DMS53 treated with DMSO at 0.1 percent for 48 hours (cell line): Measurements from ENCODE around the gene TATDN2.
"Not testable (repeated sequence)": the region's sequence is repeated elsewhere in the genome, so short reads cannot be mapped to it uniquely, and the experiment has no call there.

Experiments
- DNase-seq: peaks from one replicate; lab custom pipeline; 2025; ENCODE audit not compliant: unreplicated experiment; lab: John Stamatoyannopoulos, UW

TATDN2 gene

DNA sequence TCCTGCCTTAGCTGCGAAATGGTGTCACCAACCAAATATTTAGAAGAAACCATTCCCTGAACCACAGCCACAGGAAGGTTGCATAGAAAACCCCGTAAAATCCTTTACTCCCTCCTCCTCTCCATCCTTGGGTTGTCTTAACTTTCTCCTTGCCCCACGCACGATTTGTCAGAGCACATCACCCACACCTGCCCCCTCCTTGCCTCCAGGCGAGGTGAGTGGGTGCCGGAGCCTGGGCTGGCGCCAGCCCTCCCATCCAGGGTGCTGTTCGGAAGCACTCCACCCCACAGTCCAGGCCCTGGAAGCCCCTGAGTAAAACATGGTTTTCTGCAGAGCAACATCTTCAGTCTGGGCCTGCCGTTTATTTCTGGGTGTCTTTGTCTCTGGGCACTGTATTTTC lies 40.8 kb downstream of the TATDN2 start:
- DNase-seq, result no peak

- DNase-seq, result no peak
Observed at GRCh38 chr3:10289787-10290355, 41.6 kb downstream of the TATDN2 start.

DNA sequence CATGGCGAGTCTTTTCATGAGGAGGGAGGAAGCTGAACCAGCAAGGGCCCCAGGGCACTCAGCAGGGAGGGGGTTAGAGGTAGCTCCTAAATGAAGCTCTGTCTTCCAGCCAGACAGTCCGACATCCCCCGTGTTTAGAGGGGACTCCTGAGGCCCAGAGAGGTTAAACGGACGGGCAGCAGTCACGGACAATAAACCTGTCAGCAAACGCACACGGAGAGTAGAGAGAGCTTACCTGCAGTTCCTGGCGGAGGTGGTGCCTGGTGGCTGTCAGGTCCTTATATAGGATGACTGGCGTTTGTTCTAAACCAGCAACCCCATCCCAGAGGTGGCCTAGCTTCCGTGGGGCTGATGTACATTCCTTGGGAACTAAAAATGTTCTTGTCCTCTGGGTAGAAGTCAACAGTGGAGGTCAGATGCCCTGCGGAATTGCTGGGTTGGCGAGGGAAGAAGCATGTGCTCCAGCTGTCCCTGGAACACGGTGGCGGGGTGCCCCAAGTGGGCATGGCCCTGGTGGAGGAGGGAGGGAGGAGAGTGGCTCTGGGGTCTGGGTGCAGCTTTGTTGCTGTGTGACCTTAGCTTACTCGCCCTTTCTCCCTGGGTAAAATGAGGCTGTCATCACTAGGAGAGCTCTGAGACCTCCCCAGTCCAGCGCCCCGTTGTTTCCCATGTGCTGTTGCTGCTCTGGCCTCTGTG lies 42.4 kb downstream of the TATDN2 start:
- no peak for DNase-seq

DNA sequence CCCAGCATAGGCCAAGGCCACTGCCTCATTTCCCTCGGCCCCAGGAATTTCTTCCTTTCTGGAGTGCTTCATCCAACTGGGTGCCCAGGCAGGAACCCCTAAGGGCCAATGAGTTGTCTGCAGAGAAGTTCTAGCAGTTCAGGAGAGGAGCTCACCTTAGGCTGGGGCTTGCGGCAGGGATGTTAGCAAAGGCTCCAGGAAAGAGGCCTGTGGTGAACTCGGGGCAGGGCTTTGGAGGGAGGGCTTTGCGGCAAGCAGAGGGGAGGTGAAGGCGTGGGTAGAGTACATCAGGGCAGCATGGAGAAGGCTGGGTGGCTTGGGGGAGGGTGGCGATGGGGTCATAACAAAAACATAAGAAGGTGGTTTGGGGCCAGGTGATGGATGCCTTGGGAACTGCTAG lies 43.4 kb downstream of the TATDN2 start:
- DNase-seq, result no peak

- no peak for DNase-seq
Observed at GRCh38 chr3:10292505-10293419, 44.5 kb downstream of the TATDN2 start, which contains the start of gene GHRL. Gene GHRL, minus strand, starts transcription at chr3:10292947. Its CDS starts 2,767 bp downstream, at chr3:10290180.

DNA sequence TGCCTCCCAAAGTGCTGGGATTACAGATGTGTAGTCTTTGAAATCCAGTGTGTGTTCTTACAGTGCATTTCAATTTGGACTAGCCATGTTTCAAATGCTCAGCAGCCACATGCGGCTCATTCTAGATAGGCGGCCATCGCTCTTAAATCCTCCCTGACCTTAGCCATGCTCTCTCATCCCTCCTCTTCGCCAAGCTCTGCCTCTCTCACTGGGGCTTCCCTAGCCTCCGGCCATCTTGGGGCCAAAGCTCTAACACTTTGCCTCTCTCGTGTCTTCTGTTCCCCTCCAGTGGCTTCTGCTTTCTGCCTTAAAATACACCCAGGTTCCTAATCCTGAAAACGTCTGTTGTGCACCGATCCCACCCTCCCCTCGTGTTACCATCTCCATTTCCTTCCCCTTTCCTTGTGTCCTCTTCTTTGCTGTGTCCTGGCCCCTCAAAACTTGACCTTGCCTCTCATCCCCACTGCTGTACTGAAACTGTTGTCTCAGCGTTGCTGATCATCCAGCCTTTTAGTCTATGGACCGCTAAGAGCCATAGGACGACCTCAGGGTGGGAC lies 45.8 kb downstream of the TATDN2 start:
- no peak for DNase-seq

- not testable (repeated sequence) for DNase-seq
Observed at GRCh38 chr3:10298064-10298463, 49.8 kb downstream of the TATDN2 start.

DNA sequence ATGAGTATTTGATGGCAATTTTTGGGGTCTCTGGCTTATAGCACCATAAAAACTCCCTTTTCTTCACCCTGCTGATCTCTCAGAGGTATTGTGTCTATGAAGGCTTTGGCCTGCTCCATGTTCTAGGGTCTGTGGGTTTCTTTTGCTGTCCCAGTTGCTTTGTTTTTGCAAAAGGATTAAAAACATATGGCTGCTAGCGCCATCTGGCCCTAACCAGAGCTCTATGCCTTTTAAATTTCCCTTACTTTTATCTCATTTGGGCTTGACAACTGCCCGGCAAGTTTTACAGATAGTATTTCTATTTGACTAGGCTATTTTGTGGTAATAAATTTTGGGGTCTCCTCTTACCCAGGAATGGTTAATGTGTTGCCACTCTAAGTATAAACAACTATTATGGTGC lies 50.9 kb downstream of the TATDN2 start:
- DNase-seq, result no peak

DNA sequence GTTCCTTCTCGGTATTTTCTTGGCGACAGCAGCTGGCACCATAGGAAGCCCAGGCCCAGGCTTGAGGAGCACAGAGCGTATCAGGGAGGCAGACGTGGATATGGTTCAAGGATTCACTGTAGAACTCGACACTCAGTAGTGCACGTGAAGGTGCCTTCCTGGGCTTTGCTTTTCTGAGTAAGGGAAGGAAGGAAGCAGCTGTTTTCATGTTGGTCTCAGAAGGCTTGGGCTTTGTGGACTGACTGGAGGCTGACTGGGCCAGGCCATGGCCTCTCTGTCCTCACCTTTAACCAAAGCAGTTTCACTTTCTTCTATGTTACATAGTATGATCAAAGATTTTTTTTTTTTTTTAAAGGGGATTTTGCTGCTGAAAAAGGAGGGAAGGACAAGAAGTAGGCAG lies 51.4 kb downstream of the TATDN2 start:
- no peak for DNase-seq

DNA sequence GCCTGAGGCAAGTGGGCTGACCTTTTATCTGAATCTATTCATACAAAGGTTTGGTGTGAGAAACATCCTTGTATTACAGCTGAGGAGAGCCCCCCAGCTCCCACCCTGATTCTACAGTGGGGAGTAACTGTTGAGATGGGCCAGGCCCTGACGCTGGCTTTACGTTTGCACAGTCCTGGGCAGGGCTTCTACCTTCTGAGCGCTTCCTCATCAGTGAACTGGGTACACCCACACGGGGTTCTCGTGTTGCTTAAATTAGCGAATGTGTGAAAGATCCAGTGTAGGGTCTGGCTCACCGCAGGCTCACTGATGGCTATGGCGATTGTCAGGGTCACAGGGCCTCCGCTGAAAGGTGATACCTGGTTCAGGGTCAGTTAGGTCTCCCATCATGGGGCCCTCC lies 51.8 kb downstream of the TATDN2 start:
- DNase-seq, result no peak

DNA sequence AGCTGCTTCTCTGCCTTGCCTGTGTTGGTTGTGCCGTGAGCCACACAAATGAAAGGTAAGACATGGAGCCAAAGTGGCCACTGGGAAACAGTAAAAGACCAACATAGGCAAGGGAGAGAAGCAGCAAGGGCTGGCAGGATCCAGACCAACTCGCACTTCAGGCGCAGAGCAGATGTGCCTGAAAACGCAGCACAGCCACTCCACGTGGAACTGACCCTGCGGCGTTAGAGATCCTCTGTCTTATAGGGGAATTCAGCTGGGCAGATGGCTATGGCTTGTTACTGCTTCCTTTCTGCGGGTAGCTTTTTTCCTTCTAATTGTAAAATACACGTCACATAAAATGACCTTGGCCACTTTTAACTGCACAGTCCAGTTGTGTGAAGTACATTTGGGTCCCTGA lies 54.8 kb downstream of the TATDN2 start:
- DNase-seq, result no peak

GRCh38 chr3:10303785-10304184 lies 55.5 kb downstream of the TATDN2 start:
- DNase-seq, result no peak

DNA sequence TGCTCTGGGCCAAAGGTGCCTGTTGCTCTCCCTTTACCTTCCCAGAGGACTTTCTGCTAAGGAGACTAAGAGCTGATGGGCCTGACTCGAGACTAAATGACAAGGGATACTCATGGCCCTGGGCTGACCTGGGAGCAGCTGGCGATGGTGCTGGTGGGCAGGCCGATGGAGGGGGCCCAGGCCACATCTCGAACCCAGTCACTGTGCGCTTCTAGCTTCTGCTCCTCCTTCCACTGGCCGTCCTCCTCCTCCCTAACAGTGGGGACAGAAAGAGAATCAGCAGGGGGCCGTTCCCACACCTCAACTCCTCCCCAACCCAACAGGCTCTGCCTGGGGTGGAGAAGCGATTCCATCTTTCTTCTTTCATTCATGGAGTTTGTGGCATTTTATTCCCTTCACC lies 56.6 kb downstream of the TATDN2 start:
- DNase-seq, result no peak

GRCh38 chr3:10305331-10305902 lies 57.2 kb downstream of the TATDN2 start:
- DNase-seq, result no peak

DNA sequence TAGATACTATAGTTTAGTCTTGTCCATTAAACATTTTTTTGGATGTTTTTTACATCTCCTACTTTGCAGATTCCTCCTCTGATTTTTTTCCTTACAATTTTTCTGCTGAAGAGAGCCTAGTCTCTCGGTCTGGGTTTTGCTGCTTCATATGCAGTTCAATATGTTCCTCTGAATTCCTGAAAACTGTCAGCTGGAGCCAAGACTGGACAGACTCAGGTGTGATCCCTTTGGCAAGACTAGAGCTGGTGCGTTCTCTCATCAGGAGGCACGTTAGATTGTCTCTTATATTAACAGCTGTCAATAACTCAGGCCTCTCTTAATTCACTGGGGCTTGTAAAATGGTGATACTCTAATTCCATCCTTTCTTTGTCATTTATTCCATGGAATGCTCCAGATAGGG lies 57.9 kb downstream of the TATDN2 start:
- no peak for DNase-seq

GRCh38 chr3:10308678-10309077 lies 60.4 kb downstream of the TATDN2 start:
- no peak for DNase-seq

GRCh38 chr3:10309736-10310135 lies 61.5 kb downstream of the TATDN2 start:
- DNase-seq, result no peak

DNA sequence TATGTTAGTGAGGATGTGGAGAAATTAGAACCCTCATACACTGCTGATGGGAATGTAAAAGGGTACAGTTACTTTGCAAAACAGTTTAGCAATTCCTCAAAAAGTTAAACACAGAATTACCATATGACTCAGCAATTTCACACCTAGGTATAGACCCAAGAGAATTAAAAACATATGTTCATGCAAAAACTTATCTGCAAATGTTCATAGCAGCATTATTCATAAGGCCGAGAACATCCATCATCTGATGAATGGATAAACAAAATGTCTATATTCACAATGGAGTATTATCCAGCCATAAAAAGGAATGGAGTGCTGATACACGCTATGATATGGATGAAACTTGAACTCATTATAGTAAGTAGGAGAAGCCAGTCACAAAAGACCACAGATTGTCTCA lies 62.3 kb downstream of the TATDN2 start:
- DNase-seq, result no peak

DNA sequence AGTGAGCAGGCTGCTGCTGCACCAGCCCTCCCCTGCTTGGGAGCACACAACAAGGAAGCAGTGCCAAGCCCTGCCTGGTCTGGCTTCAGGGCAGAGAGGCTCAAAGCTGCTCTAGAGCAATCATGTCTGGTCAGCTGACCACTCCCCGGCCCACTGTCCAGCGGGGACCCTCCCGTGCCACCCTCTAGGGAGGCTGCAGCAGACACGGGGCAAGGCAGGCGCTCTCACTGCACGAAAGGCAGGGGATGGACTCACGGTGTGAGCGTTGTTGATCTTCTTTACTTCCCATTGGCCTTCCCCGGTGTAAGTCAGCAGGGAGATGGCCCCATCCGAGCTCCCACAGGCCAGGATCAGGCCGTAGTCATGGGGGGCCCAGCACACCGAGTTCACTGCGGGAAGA lies 63.5 kb downstream of the TATDN2 start:
- DNase-seq, result no peak

DNA sequence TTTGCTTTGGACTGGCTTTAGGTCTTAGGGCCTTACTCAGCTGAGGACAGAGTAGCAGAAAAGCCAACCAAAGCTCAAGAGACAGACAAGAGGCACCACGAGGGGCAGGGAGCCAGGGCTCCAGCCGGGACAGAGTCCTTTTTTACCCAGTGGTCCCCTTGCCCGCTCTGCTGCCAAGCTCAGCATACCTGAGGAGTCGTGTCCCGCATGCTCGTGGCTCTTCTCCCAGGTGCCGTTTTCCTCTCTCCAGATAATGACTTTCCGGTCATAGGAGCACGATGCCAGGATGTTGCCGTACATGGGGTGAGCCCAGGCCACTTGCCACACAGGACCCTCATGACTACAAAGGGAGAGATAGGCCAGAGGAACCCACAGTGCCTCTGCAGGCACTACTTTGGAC lies 64.1 kb downstream of the TATDN2 start:
- no peak for DNase-seq

GRCh38 chr3:10312861-10313260 lies 64.6 kb downstream of the TATDN2 start:
- no peak for DNase-seq
